Liver (tissue), 9 donors: ENCODE results near the gene OLA1. TPM values are rescaled to one million over a fixed set of nuclear protein-coding genes. Genes with fewer than 3 reads are reported as not detected.

Experiments
- DNase-seq: peaks from one replicate; pipeline ENCODE4 v3.0.0-alpha.2; 2017; ENCODE audit warnings: low spot score
- H3K27ac ChIP-seq, 2 donors: one replicate each; pipeline ENCODE4 v1.7.0; 2013; ENCODE audit warnings: inconsistent platforms in 2 of 2, low read length in 2 of 2, control low read depth in 1 of 2, low read depth in 1 of 2, mild to moderate bottlenecking in 1 of 2
- H3K27me3 ChIP-seq, 4 donors: one replicate each; pipeline versions ENCODE4 v1.6.1 to v1.7.0; 2013; ENCODE audit warnings: low read length in 3 of 4, inconsistent platforms in 1 of 4, mild to moderate bottlenecking in 1 of 4, moderate library complexity in 1 of 4; ENCODE audit not compliant: control insufficient read depth in 4 of 4, insufficient read depth in 4 of 4
- H3K36me3 ChIP-seq, 4 donors: one replicate each; pipeline versions ENCODE4 v1.6.1 to v1.7.0; 2013; ENCODE audit warnings: low read length in 3 of 4, mild to moderate bottlenecking in 3 of 4, low read depth in 1 of 4, moderate library complexity in 1 of 4; ENCODE audit not compliant: control insufficient read depth in 4 of 4, insufficient read depth in 3 of 4
- H3K4me1 ChIP-seq, 4 donors: one replicate each; pipeline versions ENCODE4 v1.6.1 to v1.7.0; 2013; ENCODE audit warnings: low read length in 3 of 4, mild to moderate bottlenecking in 3 of 4, moderate library complexity in 1 of 4; ENCODE audit not compliant: control insufficient read depth in 4 of 4, insufficient read depth in 4 of 4
- H3K4me3 ChIP-seq, 3 donors: one replicate each; pipeline versions ENCODE4 v1.6.1 to v1.7.0; 2013; ENCODE audit warnings: low read length in 3 of 3, control low read depth in 1 of 3, low read depth in 1 of 3, mild to moderate bottlenecking in 1 of 3
- H3K9ac ChIP-seq, 2 donors: one replicate each; pipeline ENCODE4 v1.7.0; 2013; ENCODE audit warnings: low read length in 2 of 2, mild to moderate bottlenecking in 2 of 2, moderate library complexity in 2 of 2, control low read depth in 1 of 2, low read depth in 1 of 2
- H3K9me3 ChIP-seq, 4 donors: one replicate each; pipeline versions ENCODE4 v1.6.1 to v1.7.0; 2013; ENCODE audit warnings: low read length in 3 of 4; ENCODE audit not compliant: control insufficient read depth in 4 of 4
- CTCF ChIP-seq: fragments of 150-350 bp; IDR thresholded peaks from 2 replicates; pipeline ENCODE4 v1.5.1; 2017; ENCODE audit warnings: improper control_type of control experiment, low read depth, low read length; ENCODE audit not compliant: missing input control
- EGR1 ChIP-seq, 2 donors: IDR thresholded peaks; 2 replicates each; pipeline ENCODE4 v1.6.1; 2016 to 2018; ENCODE audit warnings: antibody characterized with exemption in 2 of 2, low read depth in 2 of 2
- FOXA1 ChIP-seq: IDR thresholded peaks from 2 replicates; pipeline ENCODE4 v1.6.1; 2016; ENCODE audit warnings: antibody characterized with exemption
- FOXA2 ChIP-seq: IDR thresholded peaks from 2 replicates; pipeline ENCODE4 v1.6.1; 2016; ENCODE audit warnings: antibody characterized with exemption
- HNF4A ChIP-seq, 2 donors: conservative IDR thresholded peaks; 2 replicates each; pipeline ENCODE4 v1.6.1; 2016; ENCODE audit warnings: antibody characterized with exemption in 2 of 2, mild to moderate bottlenecking in 2 of 2
- HNF4G ChIP-seq: IDR thresholded peaks from 2 replicates; pipeline ENCODE4 v1.6.1; 2016; ENCODE audit warnings: antibody characterized with exemption
- MAX ChIP-seq: IDR thresholded peaks from 2 replicates; pipeline ENCODE4 v1.6.1; 2016; ENCODE audit warnings: antibody characterized with exemption
- NR2F2 ChIP-seq: IDR thresholded peaks from 2 replicates; pipeline ENCODE4 v1.6.1; 2016; ENCODE audit warnings: antibody characterized with exemption
- RAD21 ChIP-seq, 2 donors: IDR thresholded peaks; 2 replicates each; pipeline ENCODE4 v1.6.1; 2016; ENCODE audit warnings: antibody characterized with exemption in 2 of 2, mild to moderate bottlenecking in 2 of 2
- RXRA ChIP-seq, 2 donors: IDR thresholded peaks; 2 replicates each; pipeline ENCODE4 v1.6.1; 2017 to 2018; ENCODE audit warnings: antibody characterized with exemption in 2 of 2, mild to moderate bottlenecking in 1 of 2
- SP1 ChIP-seq: IDR thresholded peaks from 2 replicates; pipeline ENCODE4 v1.6.1; 2018; ENCODE audit warnings: antibody characterized with exemption, mild to moderate bottlenecking
- TAF1 ChIP-seq: conservative IDR thresholded peaks from 2 replicates; pipeline ENCODE4 v1.6.1; 2016; ENCODE audit warnings: antibody characterized with exemption, mild to moderate bottlenecking
- YY1 ChIP-seq: IDR thresholded peaks from 2 replicates; pipeline ENCODE4 v1.6.1; 2016; ENCODE audit warnings: antibody characterized with exemption, mild to moderate bottlenecking
- ZBTB33 ChIP-seq: IDR thresholded peaks from 2 replicates; pipeline ENCODE4 v1.6.1; 2016; ENCODE audit warnings: antibody characterized with exemption
- WGBS: extraction: QIAGEN DNeasy Blood & Tissue Kit; methylation state at CpG from one replicate; pipeline ENCODE4 v1.1.7; 2013; 5-methylcytosine and 5-hydroxymethylcytosine counted together
- polyA plus RNA-seq, 2 donors: library from polyadenylated mRNA; stranded (reverse) in 1 of 2; unstranded in 1 of 2; fragments of 200-250 nt in 1 of 2; fragments of >200 nt in 1 of 2; fragmentation: Nextera tagmentation in 1 of 2; extraction: Ambion mirVana in 1 of 2; gene quantifications; one replicate each; pipeline versions ENCODE4 v1.2.1 to v1.2.3, GENCODE V29; 2013 to 2015
- total RNA-seq, 2 donors: library from RNA; depleted of rRNA; stranded (reverse); fragments of >200 nt; gene quantifications; one replicate each; pipeline ENCODE4 v1.2.3, GENCODE V29; 2014
- TF ChIP-seq, protein P1 (sequence below): IDR thresholded peaks from 2 replicates; pipeline ENCODE4 v1.6.1; 2016; ENCODE audit warnings: antibody characterized with exemption
- donor health status: healthy.
- donor health status: healthy.
- donor health status: healthy.
- donor health status: healthy.
- donor health status: healthy.

Gene OLA1
- total and polyA plus RNA-seq, 4 donors: 23.4 to 38.1 (median 32.3) TPM

DNA sequence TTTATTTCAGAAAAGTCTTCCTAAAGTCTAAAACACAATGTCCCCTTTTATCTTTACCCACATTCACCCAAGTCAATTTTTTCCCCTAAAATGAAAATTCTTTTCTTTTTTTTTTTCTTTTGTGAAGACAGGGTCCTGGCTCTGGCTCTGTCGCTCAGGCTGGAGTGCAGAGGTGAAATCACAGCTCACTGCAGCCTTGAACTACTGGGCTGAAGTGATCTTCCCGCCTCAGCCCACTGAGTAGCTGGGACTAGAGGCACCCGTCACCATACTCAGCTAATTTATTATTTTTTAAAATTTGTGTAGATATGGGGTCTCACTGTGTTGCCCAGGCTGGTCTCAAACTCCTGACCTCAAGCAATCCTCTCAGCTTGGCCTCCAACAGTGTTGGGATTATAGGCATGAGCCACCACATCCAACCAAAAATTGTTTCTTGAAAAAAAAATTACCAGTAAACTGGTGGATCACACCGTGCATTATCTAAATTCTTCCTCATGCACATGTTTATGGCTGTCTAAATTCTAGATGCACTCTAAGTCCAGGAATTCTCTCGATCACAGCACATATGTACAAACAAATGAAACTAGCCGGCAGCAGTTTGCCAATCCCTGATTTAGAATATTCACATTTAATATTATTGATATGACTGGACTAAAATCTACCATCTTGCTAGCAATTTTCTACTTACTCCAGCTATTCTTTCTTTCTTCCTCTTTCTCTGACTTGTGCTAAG is 56.8 kb downstream of the OLA1 start:
- 96% methylated on average over 6 of the region's 6 CpGs for WGBS
- DNase-seq: no peak
- peaks cover 0 to 1% (median 0%) of the 10 kb centered on the region in 4 donors for H3K36me3 ChIP-seq
- no peak overlapping the region for H3K9ac ChIP-seq
- H3K9me3 ChIP-seq: no peaks in the 10 kb centered on the region
- no peaks in the 10 kb centered on the region for H3K4me1 ChIP-seq
- H3K27me3 ChIP-seq: no peaks in the 10 kb centered on the region
- TF ChIP-seq RXRA (IDR thresholded peaks at IDR 0.05): no peak
- TF ChIP-seq NR2F2: no peak
- no peak for TF ChIP-seq TAF1
- no peak overlapping the region for H3K27ac ChIP-seq
- no peak overlapping the region for H3K4me3 ChIP-seq

GRCh38 chr2:174184915-174185314 is 63.4 kb downstream of the OLA1 start:
- 94% methylated on average over 1 of the region's 1 CpG for WGBS
- Histone ChIP-seq H3K4me1 (peaks cover 0 to 2% (median 0%) of the 10 kb centered on the region in 4 donors), H3K9ac (no peak overlapping the region), H3K27ac (no peak overlapping the region), H3K36me3 (peaks cover 0 to 1% (median 0%) of the 10 kb centered on the region in 4 donors), H3K27me3 (no peaks in the 10 kb centered on the region), H3K4me3 (no peak overlapping the region), H3K9me3 (no peaks in the 10 kb centered on the region)
- DNase-seq: no peak
- no peak for TF ChIP-seq MAX
- no peak for TF ChIP-seq YY1
- TF ChIP-seq NR2F2: no peak
- no peak for TF ChIP-seq SP1
- TF ChIP-seq HNF4G: no peak
- TF ChIP-seq FOXA1: no peak
- TF ChIP-seq, protein P1, sequence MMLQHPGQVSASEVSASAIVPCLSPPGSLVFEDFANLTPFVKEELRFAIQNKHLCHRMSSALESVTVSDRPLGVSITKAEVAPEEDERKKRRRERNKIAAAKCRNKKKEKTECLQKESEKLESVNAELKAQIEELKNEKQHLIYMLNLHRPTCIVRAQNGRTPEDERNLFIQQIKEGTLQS: no peak
- TF ChIP-seq ZBTB33: no peak
- no peak for TF ChIP-seq CTCF
- TF ChIP-seq RAD21 (IDR thresholded peaks at IDR 0.05): no peak

GRCh38 chr2:174184504-174184903 is 63.8 kb downstream of the OLA1 start:
- Histone ChIP-seq H3K36me3 (peaks cover 0 to 1% (median 0%) of the 10 kb centered on the region in 4 donors), H3K9ac (no peak overlapping the region)
- no peak for DNase-seq
- TF ChIP-seq FOXA1 (no peak), EGR1 (IDR thresholded peaks at IDR 0.05; ENCODE audit: low read depth in 2 of 2) (no peak), TAF1 (no peak), ZBTB33 (no peak), FOXA2 (no peak), SP1 (no peak), MAX (no peak), RAD21 (IDR thresholded peaks at IDR 0.05) (no peak), YY1 (no peak), HNF4A (conservative IDR thresholded peaks at IDR 0.05) (no peak), CTCF (no peak)
- TF ChIP-seq, protein P1: no peak

More at GRCh38 chr2:174184504-174184903, 63.8 kb downstream of the OLA1 start:
- Histone ChIP-seq H3K4me1 (peaks cover 0 to 2% (median 0%) of the 10 kb centered on the region in 4 donors), H3K27me3 (no peaks in the 10 kb centered on the region), H3K9me3 (no peaks in the 10 kb centered on the region), H3K4me3 (no peak overlapping the region), H3K27ac (no peak overlapping the region)
- WGBS: 97% methylated on average over 2 of the region's 2 CpGs
